HCT116 (cell line): ENCODE measurements around the gene PLA2G15. TPM values are rescaled to one million over a fixed set of nuclear protein-coding genes. Genes with fewer than 3 reads are reported as not detected.
A peak's percentile ranks its signal among the peaks of the same experiment; 100 is the strongest.

ENCODE experiments used
- ATAC-seq: fragments of 200-7000 bp; cut with Tn5 transposase; 2 replicates; pipeline ENCODE4 v1.9.1; 2020; ENCODE audit warnings: mild to moderate bottlenecking, moderate library complexity
- BruUV-seq: library from RNA; stranded (reverse); fragments of 400-500 nt; replicated peaks from 2 replicates; lab custom pipeline; 2021; lab: Mats Ljungman, UMichigan
- CTCF ChIA-PET: fragments of 300-600 bp; sonication (Branson Sonifier 250); formaldehyde crosslinking; loops from one replicate; lab custom pipeline; 2021; ENCODE audit warnings: antibody characterized with exemption; lab: Charles Lee
- POLR2A ChIA-PET: fragments of 300-600, 350-600 bp; sonication (Branson Sonifier 250); formaldehyde crosslinking; loops from one replicate; lab custom pipeline; 2021; ENCODE audit warnings: antibody characterized with exemption; lab: Charles Lee
- RAD21 ChIA-PET, 2 experiments: fragments of 300-600 bp; sonication (Branson Sonifier 250); formaldehyde crosslinking; loops; one replicate each; lab custom pipeline; 2023; ENCODE audit warnings: low total read pairs in 2 of 2; ENCODE audit not compliant: uncharacterized antibody in 2 of 2, unreplicated experiment in 2 of 2, low non-redundant PET in 1 of 2; lab: Charles Lee
- DNase-seq: peaks from one replicate; pipeline ENCODE4 v3.0.0-alpha.2; 2010; ENCODE audit warnings: low read depth, low spot score
- H2AFZ ChIP-seq: fragments of 200-600 bp; shearing (Covaris generic), sonication (generic); 2 replicates; pipeline ENCODE4 v1.6.1; 2017; ENCODE audit warnings: low read depth, mixed run types, mixed read lengths, antibody characterized with exemption, low read length; ENCODE audit not compliant: poor library complexity, severe bottlenecking
- H3K27ac ChIP-seq: 2 replicates; pipeline ENCODE4 v1.5.1; 2012; ENCODE audit warnings: low read depth, low read length
- H3K27me3 ChIP-seq: fragments of 200-600 bp; sonication (generic); 2 replicates; pipeline ENCODE4 v1.6.1; 2016; ENCODE audit warnings: mixed run types, low read length, mixed read lengths; ENCODE audit not compliant: insufficient read depth
- H3K36me3 ChIP-seq, 2 experiments: fragments of 200-500 bp in 1 of 2; fragments of 200-600 bp in 1 of 2; sonication (Bioruptor generic) in 1 of 2; sonication (generic) in 1 of 2; 2 replicates each; pipeline versions ENCODE4 v1.5.1 to v1.6.1; 2014 to 2016; ENCODE audit warnings: low read length in 2 of 2, inconsistent platforms in 1 of 2, mixed read lengths in 1 of 2, mixed run types in 1 of 2; ENCODE audit not compliant: insufficient read depth in 2 of 2, control insufficient read depth in 1 of 2
- H3K4me1 ChIP-seq, 2 experiments: fragments of 200-600 bp in 1 of 2; sonication (generic) in 1 of 2; 2 replicates each; pipeline versions ENCODE4 v1.5.1 to v1.6.1; 2012 to 2017; ENCODE audit warnings: low read length in 2 of 2, inconsistent platforms in 1 of 2, mild to moderate bottlenecking in 1 of 2, mixed read lengths in 1 of 2, mixed run types in 1 of 2, moderate library complexity in 1 of 2; ENCODE audit not compliant: insufficient read depth in 2 of 2, control insufficient read depth in 1 of 2
- H3K4me2 ChIP-seq: fragments of 200-600 bp; sonication (generic); 2 replicates; pipeline ENCODE4 v1.6.1; 2017; ENCODE audit warnings: mixed run types, low read length, mixed read lengths
- H3K4me3 ChIP-seq, 2 experiments: fragments of 200-600 bp in 1 of 2; sonication (generic) in 1 of 2; replicated peaks in 1 of 2; 2 replicates each; pipeline ENCODE4 v1.5.1; 2011 to 2016; ENCODE audit warnings: low read length in 2 of 2, control low read depth in 1 of 2, low read depth in 1 of 2, mild to moderate bottlenecking in 1 of 2, mixed read lengths in 1 of 2, mixed run types in 1 of 2
- H3K79me2 ChIP-seq: fragments of 200-600 bp; sonication (generic); 2 replicates; pipeline ENCODE4 v1.6.1; 2017; ENCODE audit warnings: mild to moderate bottlenecking, mixed run types, low read length, moderate library complexity, mixed read lengths; ENCODE audit not compliant: insufficient read depth
- H3K9ac ChIP-seq: fragments of 200-600 bp; sonication (generic); 2 replicates; pipeline ENCODE4 v1.6.1; 2016; ENCODE audit warnings: low read length, mixed read lengths
- H3K9me2 ChIP-seq: fragments of 200-600 bp; sonication (generic), shearing (Covaris generic); 2 replicates; pipeline ENCODE4 v1.6.1; 2017; ENCODE audit warnings: mixed run types, mild to moderate bottlenecking, moderate library complexity; ENCODE audit not compliant: insufficient read depth
- H3K9me3 ChIP-seq, 2 experiments: fragments of 200-500 bp in 1 of 2; fragments of 200-600 bp in 1 of 2; sonication (Bioruptor generic) in 1 of 2; sonication (generic) in 1 of 2; 2 replicates each; pipeline ENCODE4 v1.6.1; 2014 to 2017; ENCODE audit warnings: low read length in 2 of 2, mixed read lengths in 2 of 2, inconsistent platforms in 1 of 2, low read depth in 1 of 2, mild to moderate bottlenecking in 1 of 2, mixed run types in 1 of 2, moderate library complexity in 1 of 2; ENCODE audit not compliant: control insufficient read depth in 1 of 2, insufficient read depth in 1 of 2
- H4K20me1 ChIP-seq: fragments of 200-600 bp; sonication (generic), shearing (Covaris generic); 2 replicates; pipeline ENCODE4 v1.6.1; 2017; ENCODE audit warnings: mixed run types, mild to moderate bottlenecking, moderate library complexity; ENCODE audit not compliant: insufficient read depth
- ATF3 ChIP-seq: IDR thresholded peaks from 2 replicates; pipeline ENCODE4 v1.6.1; 2012
- CEBPB ChIP-seq: IDR thresholded peaks from 2 replicates; pipeline ENCODE4 v1.6.1; 2012; ENCODE audit warnings: low read depth
- EGR1 ChIP-seq: IDR thresholded peaks from 2 replicates; pipeline ENCODE4 v1.6.1; 2012; ENCODE audit warnings: low read depth
- EZH2 ChIP-seq: fragments of 200-600 bp; sonication (generic); IDR thresholded peaks from 2 replicates; pipeline ENCODE4 v1.6.1; 2017; ENCODE audit warnings: antibody characterized with exemption, mixed run types
- EZH2phosphoT487 ChIP-seq: fragments of 200-600 bp; IDR thresholded peaks from 2 replicates; pipeline ENCODE4 v1.6.1; 2018; ENCODE audit warnings: antibody characterized with exemption, borderline replicate concordance
- FOSL1 ChIP-seq: IDR thresholded peaks from 2 replicates; pipeline ENCODE4 v1.6.1; 2012; ENCODE audit warnings: low read depth
- JUND ChIP-seq: IDR thresholded peaks from 2 replicates; pipeline ENCODE4 v1.6.1; 2012
- POLR2A ChIP-seq: IDR thresholded peaks from 2 replicates; pipeline ENCODE4 v1.7.0; 2011; ENCODE audit warnings: borderline replicate concordance; ENCODE audit not compliant: insufficient read depth, insufficient read length; ENCODE audit errors: extremely low read depth
- RAD21 ChIP-seq: IDR thresholded peaks from 2 replicates; pipeline ENCODE4 v1.6.1; 2012; ENCODE audit warnings: low read depth, mild to moderate bottlenecking
- SIN3A ChIP-seq: IDR thresholded peaks from 2 replicates; pipeline ENCODE4 v1.6.1; 2012; ENCODE audit warnings: low read depth
- SP1 ChIP-seq: IDR thresholded peaks from 2 replicates; pipeline ENCODE4 v1.6.1; 2012; ENCODE audit warnings: low read depth
- SRF ChIP-seq: IDR thresholded peaks from 2 replicates; pipeline ENCODE4 v1.6.1; 2012; ENCODE audit warnings: low read depth
- TCF7L2 ChIP-seq: IDR thresholded peaks from 2 replicates; pipeline ENCODE4 v1.7.0; 2011; ENCODE audit warnings: borderline replicate concordance, inconsistent platforms; ENCODE audit not compliant: insufficient read depth, insufficient read length; ENCODE audit errors: extremely low read depth
- YY1 ChIP-seq: IDR thresholded peaks from 2 replicates; pipeline ENCODE4 v1.6.1; 2011; ENCODE audit warnings: low read length, low read depth, moderate library complexity, mild to moderate bottlenecking; ENCODE audit not compliant: insufficient replicate concordance; ENCODE audit errors: extremely low read depth
- ZFX ChIP-seq: fragments of 450-650 bp; IDR thresholded peaks from 2 replicates; pipeline ENCODE4 v1.6.1; 2017
- ZNF274 ChIP-seq: fragments of 200-500 bp; sonication (Bioruptor generic); IDR thresholded peaks from 2 replicates; pipeline ENCODE4 v1.6.1; 2014; ENCODE audit warnings: mild to moderate bottlenecking, low read depth, low read length, inconsistent platforms
- intact Hi-C: fragments of 100-400 bp; cut with micrococcal nuclease; formaldehyde crosslinking; loops from 2 replicates; pipeline ENCODE4 v1.10.0; 2022
- total RNA-seq: library from RNA; stranded (reverse); gene quantifications from one replicate; pipeline ENCODE4 v1.2.1, GENCODE V29; 2021; ENCODE audit not compliant: unreplicated experiment
- TF ChIP-seq, protein P1 (sequence below): IDR thresholded peaks from 2 replicates; pipeline ENCODE4 v1.6.1; 2011; ENCODE audit warnings: mild to moderate bottlenecking, low read length, moderate library complexity; ENCODE audit not compliant: insufficient replicate concordance; ENCODE audit errors: extremely low read depth
- TF ChIP-seq, protein P2 (sequence below), 3 experiments: fragments of 200-600 bp in 1 of 3; sonication (generic) in 1 of 3; IDR thresholded peaks in 2 of 3; conservative IDR thresholded peaks in 1 of 3; 2 replicates each; pipeline ENCODE4 v1.5.1; 2012 to 2017; ENCODE audit warnings: low read depth in 2 of 3, low read length in 2 of 3, antibody characterized with exemption in 1 of 3, borderline replicate concordance in 1 of 3, control low read depth in 1 of 3, mild to moderate bottlenecking in 1 of 3, mixed read lengths in 1 of 3, mixed run types in 1 of 3, moderate library complexity in 1 of 3; ENCODE audit not compliant: insufficient read depth in 1 of 3
- TF ChIP-seq, protein P3 (sequence below): IDR thresholded peaks from 2 replicates; pipeline ENCODE4 v1.6.1; 2012; ENCODE audit warnings: low read depth

PLA2G15 gene
- total RNA-seq, 1 experiment from 2014 or later = 7.5 TPM

- H3K9me3 ChIP-seq = no peaks in the 10 kb centered on the region
- TF ChIP-seq ATF3 (no peak), ZFX (no peak), EZH2 (no peak), JUND (no peak), ZNF274 (no peak), SP1 (no peak), RAD21 (no peak), SIN3A (no peak), CEBPB (no peak), FOSL1 (no peak), POLR2A (no peak), EZH2phosphoT487 (no peak), EGR1 (no peak), YY1 (no peak), SRF (no peak), TCF7L2 (no peak)
- TF ChIP-seq, protein P1, sequence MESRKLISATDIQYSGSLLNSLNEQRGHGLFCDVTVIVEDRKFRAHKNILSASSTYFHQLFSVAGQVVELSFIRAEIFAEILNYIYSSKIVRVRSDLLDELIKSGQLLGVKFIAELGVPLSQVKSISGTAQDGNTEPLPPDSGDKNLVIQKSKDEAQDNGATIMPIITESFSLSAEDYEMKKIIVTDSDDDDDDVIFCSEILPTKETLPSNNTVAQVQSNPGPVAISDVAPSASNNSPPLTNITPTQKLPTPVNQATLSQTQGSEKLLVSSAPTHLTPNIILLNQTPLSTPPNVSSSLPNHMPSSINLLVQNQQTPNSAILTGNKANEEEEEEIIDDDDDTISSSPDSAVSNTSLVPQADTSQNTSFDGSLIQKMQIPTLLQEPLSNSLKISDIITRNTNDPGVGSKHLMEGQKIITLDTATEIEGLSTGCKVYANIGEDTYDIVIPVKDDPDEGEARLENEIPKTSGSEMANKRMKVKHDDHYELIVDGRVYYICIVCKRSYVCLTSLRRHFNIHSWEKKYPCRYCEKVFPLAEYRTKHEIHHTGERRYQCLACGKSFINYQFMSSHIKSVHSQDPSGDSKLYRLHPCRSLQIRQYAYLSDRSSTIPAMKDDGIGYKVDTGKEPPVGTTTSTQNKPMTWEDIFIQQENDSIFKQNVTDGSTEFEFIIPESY = no peak
- TF ChIP-seq, protein P2, sequence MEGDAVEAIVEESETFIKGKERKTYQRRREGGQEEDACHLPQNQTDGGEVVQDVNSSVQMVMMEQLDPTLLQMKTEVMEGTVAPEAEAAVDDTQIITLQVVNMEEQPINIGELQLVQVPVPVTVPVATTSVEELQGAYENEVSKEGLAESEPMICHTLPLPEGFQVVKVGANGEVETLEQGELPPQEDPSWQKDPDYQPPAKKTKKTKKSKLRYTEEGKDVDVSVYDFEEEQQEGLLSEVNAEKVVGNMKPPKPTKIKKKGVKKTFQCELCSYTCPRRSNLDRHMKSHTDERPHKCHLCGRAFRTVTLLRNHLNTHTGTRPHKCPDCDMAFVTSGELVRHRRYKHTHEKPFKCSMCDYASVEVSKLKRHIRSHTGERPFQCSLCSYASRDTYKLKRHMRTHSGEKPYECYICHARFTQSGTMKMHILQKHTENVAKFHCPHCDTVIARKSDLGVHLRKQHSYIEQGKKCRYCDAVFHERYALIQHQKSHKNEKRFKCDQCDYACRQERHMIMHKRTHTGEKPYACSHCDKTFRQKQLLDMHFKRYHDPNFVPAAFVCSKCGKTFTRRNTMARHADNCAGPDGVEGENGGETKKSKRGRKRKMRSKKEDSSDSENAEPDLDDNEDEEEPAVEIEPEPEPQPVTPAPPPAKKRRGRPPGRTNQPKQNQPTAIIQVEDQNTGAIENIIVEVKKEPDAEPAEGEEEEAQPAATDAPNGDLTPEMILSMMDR (IDR thresholded peaks at IDR 0.05 in 2 of 3, conservative IDR thresholded peaks at IDR 0.05 in 1 of 3; ENCODE audit: borderline replicate concordance in 1 of 3, insufficient read depth in 1 of 3, low read depth in 2 of 3, low read length in 2 of 3) = no peak
- TF ChIP-seq, protein P3, sequence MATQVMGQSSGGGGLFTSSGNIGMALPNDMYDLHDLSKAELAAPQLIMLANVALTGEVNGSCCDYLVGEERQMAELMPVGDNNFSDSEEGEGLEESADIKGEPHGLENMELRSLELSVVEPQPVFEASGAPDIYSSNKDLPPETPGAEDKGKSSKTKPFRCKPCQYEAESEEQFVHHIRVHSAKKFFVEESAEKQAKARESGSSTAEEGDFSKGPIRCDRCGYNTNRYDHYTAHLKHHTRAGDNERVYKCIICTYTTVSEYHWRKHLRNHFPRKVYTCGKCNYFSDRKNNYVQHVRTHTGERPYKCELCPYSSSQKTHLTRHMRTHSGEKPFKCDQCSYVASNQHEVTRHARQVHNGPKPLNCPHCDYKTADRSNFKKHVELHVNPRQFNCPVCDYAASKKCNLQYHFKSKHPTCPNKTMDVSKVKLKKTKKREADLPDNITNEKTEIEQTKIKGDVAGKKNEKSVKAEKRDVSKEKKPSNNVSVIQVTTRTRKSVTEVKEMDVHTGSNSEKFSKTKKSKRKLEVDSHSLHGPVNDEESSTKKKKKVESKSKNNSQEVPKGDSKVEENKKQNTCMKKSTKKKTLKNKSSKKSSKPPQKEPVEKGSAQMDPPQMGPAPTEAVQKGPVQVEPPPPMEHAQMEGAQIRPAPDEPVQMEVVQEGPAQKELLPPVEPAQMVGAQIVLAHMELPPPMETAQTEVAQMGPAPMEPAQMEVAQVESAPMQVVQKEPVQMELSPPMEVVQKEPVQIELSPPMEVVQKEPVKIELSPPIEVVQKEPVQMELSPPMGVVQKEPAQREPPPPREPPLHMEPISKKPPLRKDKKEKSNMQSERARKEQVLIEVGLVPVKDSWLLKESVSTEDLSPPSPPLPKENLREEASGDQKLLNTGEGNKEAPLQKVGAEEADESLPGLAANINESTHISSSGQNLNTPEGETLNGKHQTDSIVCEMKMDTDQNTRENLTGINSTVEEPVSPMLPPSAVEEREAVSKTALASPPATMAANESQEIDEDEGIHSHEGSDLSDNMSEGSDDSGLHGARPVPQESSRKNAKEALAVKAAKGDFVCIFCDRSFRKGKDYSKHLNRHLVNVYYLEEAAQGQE = no peak
- intact Hi-C loops = no loop called here
- no peak overlapping the region for H3K4me2 ChIP-seq
- H3K9ac ChIP-seq = no peak overlapping the region
- no peak overlapping the region for H2AFZ ChIP-seq
- ChIA-PET POLR2A (no interaction called here), CTCF (no interaction called here), RAD21 (no interaction called here)
- H3K4me3 ChIP-seq = no peak overlapping the region
- peaks cover 35 to 78% of the 10 kb centered on the region in 2 experiments for H3K36me3 ChIP-seq
- no peaks in the 10 kb centered on the region for H3K4me1 ChIP-seq
- H3K27ac ChIP-seq = 0 out of 2 replicates have a peak overlapping the region, but pooled peaks have one; percentile 10
- H4K20me1 ChIP-seq = no peaks in the 10 kb centered on the region
- ATAC-seq = no peak
- no TSS peak for BruUV-seq
- H3K27me3 ChIP-seq = no peaks in the 10 kb centered on the region
- no peaks in the 10 kb centered on the region for H3K9me2 ChIP-seq
- H3K79me2 ChIP-seq = peaks cover 7% of the 10 kb centered on the region; the same call in 1 of the 2 replicates
- DNase-seq = no peak
Observed at GRCh38 chr16:68298907-68299561, 53.9 kb downstream of the PLA2G15 start.
